T-helper 1 cell treated with Interleukin-12 subunit alpha and Interleukin-12 subunit beta and Interleukin-4 antibody, amounts not matched to agents 30 μg/mL and 1 μg/mL, for 36 hours (primary cell): ENCODE data around the gene APBA2.
"Not testable (repeated sequence)": the region's sequence is repeated elsewhere in the genome, so short reads cannot be mapped to it uniquely, and the experiment has no call there.

Experiments used
- H3K27ac Mint-ChIP-seq: one replicate; pipeline ENCODE4 v1.8.0; 2021; ENCODE audit warnings: mild to moderate bottlenecking, mixed read lengths
- H3K27me3 Mint-ChIP-seq: one replicate; pipeline ENCODE4 v1.8.0; 2021; ENCODE audit warnings: low read depth, mixed read lengths
- H3K36me3 Mint-ChIP-seq: one replicate; pipeline ENCODE4 v1.8.0; 2021; ENCODE audit warnings: low read depth, mixed read lengths
- H3K4me1 Mint-ChIP-seq: one replicate; pipeline ENCODE4 v1.8.0; 2021; ENCODE audit warnings: low read depth, mixed read lengths
- H3K4me3 Mint-ChIP-seq: one replicate; pipeline ENCODE4 v1.8.0; 2021; ENCODE audit warnings: mild to moderate bottlenecking, moderate library complexity, mixed read lengths
- H3K9me3 Mint-ChIP-seq: one replicate; pipeline ENCODE4 v1.8.0; 2021; ENCODE audit warnings: mixed read lengths

Gene APBA2

DNA sequence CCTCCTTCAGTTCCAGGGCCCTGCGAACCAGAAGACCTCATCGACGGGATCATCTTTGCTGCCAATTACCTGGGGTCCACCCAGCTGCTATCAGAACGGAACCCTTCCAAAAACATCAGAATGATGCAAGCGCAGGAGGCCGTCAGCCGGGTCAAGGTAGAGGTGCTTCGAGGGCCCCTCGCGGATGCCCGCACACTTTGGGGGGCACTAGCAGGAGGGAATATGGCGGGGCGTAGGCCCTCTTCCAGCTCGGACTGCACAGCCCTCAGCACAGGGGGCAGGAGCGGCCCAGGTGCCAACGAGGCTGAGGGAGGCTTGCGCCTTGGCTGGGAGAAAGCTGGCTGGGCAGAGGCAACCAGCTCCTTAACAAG is 207.3 kb downstream of the APBA2 start:
- Mint-ChIP-seq H3K36me3 (no peaks in the 10 kb centered on the region), H3K27me3 (no peaks in the 10 kb centered on the region)

DNA sequence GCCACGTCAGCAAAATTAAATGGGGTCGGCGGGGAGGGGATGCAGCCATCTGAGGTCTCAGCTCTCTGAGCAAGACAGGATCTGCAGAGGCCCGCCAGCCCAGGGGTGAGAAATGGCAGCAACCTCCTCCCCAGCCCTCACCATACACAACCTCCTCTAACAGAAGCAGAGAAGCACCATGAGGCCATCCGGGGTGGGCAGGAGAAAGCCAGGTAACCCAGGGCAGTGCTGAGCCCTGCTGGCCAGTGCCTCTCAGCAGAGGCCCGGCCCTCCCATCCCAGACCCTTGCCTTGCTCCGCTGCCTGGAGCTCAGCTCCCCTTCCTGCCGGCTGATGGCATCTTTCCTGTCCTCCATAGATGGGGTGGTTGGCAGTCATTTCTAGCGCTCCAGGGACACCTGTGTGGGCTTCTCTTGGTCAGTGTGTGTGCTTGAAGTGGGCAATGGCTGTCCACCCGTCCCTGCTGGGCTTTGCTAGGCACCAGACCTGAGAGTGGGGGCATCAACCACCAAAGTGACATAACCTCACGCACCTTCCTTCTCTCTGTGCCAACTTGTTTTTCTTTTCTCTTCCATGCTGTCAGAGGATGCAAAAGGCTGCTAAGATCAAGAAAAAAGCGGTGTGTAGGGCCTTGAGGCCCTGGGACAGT is 208.0 kb downstream of the APBA2 start:
- Mint-ChIP-seq H3K27me3 (no peaks in the 10 kb centered on the region), H3K27ac (no peak overlapping the region), H3K4me1 (peaks cover 7% of the 10 kb centered on the region), H3K36me3 (no peaks in the 10 kb centered on the region), H3K9me3 (no peaks in the 10 kb centered on the region), H3K4me3 (no peak overlapping the region)

More for the DNA sequence above, 207.3 kb downstream of the APBA2 start:
- Mint-ChIP-seq H3K9me3 (no peaks in the 10 kb centered on the region), H3K4me3 (no peak overlapping the region), H3K27ac (no peak overlapping the region), H3K4me1 (peaks cover 10% of the 10 kb centered on the region)

GRCh38 chr15:29094711-29095110 is 208.9 kb downstream of the APBA2 start:
- Mint-ChIP-seq H3K36me3 (no peaks in the 10 kb centered on the region), H3K27me3 (no peaks in the 10 kb centered on the region), H3K4me1 (peaks cover 6% of the 10 kb centered on the region), H3K4me3 (no peak overlapping the region), H3K27ac (no peak overlapping the region), H3K9me3 (no peaks in the 10 kb centered on the region)

DNA sequence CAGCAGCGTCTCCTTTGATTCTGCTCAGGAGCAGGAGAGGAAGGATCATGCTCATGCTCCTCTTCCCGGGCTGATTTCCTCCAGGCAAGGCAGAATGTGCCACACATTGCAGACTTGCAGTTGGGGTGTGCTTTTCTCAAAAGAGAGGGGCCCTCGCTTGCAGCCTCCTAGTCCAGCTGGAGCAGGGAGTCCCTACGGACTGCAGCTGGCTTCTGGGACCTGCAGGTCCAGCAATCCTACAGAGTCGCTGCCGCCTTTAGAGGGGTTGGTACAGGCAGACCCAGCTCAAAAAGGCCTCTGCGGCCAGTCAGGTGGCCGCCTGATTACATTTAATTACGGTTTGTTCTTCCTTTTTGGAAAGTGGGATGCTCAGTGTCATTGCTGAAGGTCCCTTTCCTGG is 210.0 kb downstream of the APBA2 start:
- Mint-ChIP-seq H3K36me3 (no peaks in the 10 kb centered on the region), H3K27ac (no peak overlapping the region), H3K4me1 (no peaks in the 10 kb centered on the region), H3K9me3 (no peaks in the 10 kb centered on the region), H3K27me3 (no peaks in the 10 kb centered on the region), H3K4me3 (no peak overlapping the region)

DNA sequence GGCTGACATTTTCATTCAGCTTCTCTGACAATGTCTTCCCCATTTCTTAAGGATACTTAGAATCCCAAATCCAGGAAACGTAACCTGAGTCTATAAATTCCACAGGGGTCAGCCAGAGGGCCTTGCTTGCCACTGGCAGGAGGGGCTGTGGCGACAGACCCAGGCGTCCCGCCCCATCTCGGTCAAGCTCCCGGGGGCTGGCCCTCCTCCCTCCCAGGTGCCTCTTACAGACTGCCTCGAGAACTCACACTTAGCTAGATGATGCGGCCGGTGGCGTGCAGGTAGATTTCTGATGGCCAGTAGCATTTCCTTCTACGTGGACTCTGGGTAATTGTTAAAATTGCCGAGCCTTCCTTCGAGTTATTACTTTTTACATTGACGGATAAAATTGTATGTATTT is 211.4 kb downstream of the APBA2 start:
- Mint-ChIP-seq H3K27me3 (no peaks in the 10 kb centered on the region), H3K4me3 (no peak overlapping the region), H3K27ac (no peak overlapping the region), H3K9me3 (no peaks in the 10 kb centered on the region), H3K4me1 (no peaks in the 10 kb centered on the region), H3K36me3 (no peaks in the 10 kb centered on the region)

GRCh38 chr15:29097971-29098370 is 212.2 kb downstream of the APBA2 start:
- Mint-ChIP-seq H3K4me3 (no peak overlapping the region), H3K4me1 (no peaks in the 10 kb centered on the region), H3K27ac (no peak overlapping the region), H3K36me3 (no peaks in the 10 kb centered on the region), H3K9me3 (no peaks in the 10 kb centered on the region), H3K27me3 (no peaks in the 10 kb centered on the region)

DNA sequence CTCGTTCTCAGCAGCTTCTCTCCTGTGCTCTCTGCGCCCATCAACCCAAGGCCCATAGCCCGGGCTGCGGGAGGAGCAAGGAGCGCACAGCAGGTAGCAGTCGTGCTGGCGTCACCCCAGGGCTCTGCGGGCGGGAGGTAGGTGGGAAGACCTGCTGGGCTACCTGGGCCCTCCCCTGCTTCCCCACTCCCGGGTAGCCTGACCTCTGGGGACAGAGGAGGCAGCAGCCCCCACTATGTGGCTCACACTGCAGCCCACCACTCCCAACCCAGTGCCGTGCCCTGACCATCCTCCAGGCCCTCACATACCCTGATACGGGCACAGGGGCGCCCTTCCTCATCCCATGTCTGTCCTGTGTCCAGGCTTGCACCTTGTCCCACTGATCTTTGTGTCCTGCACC is 212.9 kb downstream of the APBA2 start:
- H3K4me1 Mint-ChIP-seq: no peaks in the 10 kb centered on the region
- no peaks in the 10 kb centered on the region for H3K9me3 Mint-ChIP-seq
- H3K36me3 Mint-ChIP-seq: no peaks in the 10 kb centered on the region
- H3K27me3 Mint-ChIP-seq: no peaks in the 10 kb centered on the region
- no peak overlapping the region for H3K27ac Mint-ChIP-seq
- H3K4me3 Mint-ChIP-seq: no peak overlapping the region

GRCh38 chr15:29099131-29099880 is 213.5 kb downstream of the APBA2 start:
- Mint-ChIP-seq H3K27ac (no peak overlapping the region), H3K36me3 (no peaks in the 10 kb centered on the region), H3K4me1 (no peaks in the 10 kb centered on the region)

DNA sequence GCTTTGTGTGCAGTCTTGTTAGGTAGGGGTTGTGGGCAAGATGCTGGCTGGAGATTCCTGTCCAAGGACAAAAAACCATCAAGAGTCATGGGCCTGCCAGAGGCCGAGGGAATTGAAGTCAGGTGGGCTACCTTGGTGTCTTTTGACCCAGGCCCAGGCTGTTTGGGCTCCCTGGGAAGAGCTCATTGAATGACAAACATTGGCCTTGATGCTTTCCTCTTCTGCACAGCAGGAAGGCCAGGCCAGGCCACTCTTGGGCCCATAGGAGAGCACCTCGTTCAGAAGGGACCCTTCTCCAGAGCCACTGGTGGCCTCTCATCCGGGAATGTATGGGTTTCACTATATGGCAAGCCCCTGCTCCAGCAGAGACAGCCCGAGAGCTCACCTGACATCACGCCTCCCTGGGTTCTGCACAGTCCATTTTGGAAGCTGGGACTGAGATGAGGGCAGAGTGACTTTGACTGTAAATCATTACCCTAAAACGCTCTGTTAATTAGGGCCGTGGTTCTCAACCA is 214.8 kb downstream of the APBA2 start:
- Mint-ChIP-seq H3K4me3 (no peak overlapping the region), H3K27ac (no peak overlapping the region), H3K4me1 (no peaks in the 10 kb centered on the region), H3K36me3 (no peaks in the 10 kb centered on the region), H3K27me3 (no peaks in the 10 kb centered on the region), H3K9me3 (no peaks in the 10 kb centered on the region)

More at GRCh38 chr15:29099131-29099880, 213.5 kb downstream of the APBA2 start:
- H3K4me3 Mint-ChIP-seq: no peak overlapping the region
- H3K27me3 Mint-ChIP-seq: no peaks in the 10 kb centered on the region
- no peaks in the 10 kb centered on the region for H3K9me3 Mint-ChIP-seq

DNA sequence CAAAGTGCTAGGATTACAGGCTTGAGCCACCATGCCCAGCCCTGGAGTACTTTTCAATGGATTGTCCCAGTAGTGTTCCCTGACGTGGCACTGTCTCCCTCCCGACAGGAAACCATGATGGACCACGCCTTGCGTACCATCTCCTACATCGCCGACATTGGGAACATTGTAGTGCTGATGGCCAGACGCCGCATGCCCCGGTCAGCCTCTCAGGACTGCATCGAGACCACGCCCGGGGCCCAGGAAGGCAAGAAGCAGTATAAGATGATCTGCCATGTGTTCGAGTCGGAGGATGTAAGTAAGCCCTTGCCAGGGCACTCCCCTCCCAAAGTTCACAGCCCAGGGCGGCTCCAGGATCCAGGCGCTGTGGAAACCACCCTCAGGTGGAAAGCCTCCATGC is 215.7 kb downstream of the APBA2 start:
- no peak overlapping the region for H3K4me3 Mint-ChIP-seq
- H3K9me3 Mint-ChIP-seq: no peaks in the 10 kb centered on the region
- H3K36me3 Mint-ChIP-seq: no peaks in the 10 kb centered on the region
- no peaks in the 10 kb centered on the region for H3K4me1 Mint-ChIP-seq
- no peak overlapping the region for H3K27ac Mint-ChIP-seq
- H3K27me3 Mint-ChIP-seq: no peaks in the 10 kb centered on the region

DNA sequence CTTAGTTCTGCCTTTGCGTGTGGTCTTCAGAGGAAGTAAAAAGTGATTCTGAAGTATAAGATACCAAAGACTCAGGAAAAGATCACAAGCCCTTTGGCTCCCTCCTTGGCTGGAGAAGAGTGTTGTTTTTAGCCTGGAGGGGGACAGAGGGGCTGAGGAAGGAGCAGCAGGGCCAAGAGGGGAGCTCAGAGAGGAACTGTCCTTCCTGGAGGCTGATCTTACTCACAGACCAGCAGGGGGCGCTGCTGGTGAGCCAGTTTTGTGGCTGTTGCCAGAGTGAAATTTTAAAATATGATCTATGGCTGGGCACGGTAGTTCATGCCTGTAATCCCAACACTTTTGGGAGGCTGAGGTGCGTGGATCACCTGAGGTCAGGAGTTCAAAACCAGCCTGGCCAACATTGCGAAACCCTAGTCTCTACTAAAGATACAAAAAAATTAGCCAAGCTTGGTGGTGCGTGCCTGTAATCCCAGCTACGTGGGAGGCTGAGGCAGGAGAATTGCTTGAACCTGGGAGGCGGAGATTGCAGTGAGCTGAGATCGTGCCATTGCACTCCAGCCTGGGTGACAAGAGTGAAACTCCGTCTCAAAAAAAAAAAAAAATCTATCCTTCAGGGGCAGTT is 216.5 kb downstream of the APBA2 start:
- not testable (repeated sequence) for H3K4me1 Mint-ChIP-seq, H3K9me3 Mint-ChIP-seq, H3K4me3 Mint-ChIP-seq, H3K27me3 Mint-ChIP-seq, H3K27ac Mint-ChIP-seq, H3K36me3 Mint-ChIP-seq

DNA sequence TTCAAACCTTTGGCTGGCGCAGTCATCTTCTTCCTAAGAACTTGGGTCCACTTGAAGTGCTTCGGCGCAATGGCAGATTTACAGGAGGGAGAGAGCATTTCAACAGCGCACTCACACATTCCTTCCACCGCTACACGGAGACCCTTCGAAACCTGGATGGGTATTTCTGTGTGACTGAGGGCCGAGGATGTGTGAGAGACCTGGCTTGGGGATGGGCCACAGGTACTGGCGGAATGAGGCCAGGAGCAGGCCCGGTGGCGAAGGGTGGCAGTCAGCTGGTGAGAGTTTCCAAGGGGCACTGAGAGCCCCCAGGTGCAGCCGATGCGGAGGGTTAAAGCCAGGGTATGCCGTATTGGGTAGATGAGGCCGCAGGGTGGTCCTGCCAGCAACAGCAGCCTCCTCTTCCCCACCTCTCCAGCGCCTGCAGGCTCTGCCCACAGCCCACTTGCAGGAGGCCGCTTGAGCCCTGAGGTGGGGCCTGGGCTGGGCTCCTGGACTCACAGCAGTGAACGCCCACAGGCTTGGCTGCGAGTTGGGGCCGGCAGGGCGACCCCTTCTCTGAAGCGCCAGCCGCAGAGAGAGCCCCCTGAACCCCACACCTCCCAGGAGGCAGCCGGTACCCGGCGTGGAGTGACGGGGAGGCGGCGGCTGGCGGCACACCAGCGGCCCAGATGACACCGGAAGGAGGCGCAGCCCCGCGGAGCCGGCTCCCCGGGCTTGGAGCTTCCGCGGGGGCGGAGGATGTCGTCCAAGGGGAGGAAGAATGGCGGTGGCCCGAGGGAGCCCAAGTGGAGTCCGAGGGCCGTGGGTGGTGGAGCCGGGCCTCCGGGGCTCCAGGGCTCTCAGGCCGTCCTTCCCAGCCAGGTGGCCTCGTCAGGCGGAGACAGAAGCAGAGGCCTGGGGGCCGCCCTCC is 217.4 kb downstream of the APBA2 start:
- Mint-ChIP-seq H3K27ac (no peak overlapping the region), H3K36me3 (no peaks in the 10 kb centered on the region), H3K27me3 (no peaks in the 10 kb centered on the region), H3K9me3 (no peaks in the 10 kb centered on the region), H3K4me1 (no peaks in the 10 kb centered on the region), H3K4me3 (no peak overlapping the region)

- Mint-ChIP-seq H3K9me3 (no peaks in the 10 kb centered on the region), H3K4me1 (no peaks in the 10 kb centered on the region), H3K4me3 (no peak overlapping the region), H3K36me3 (no peaks in the 10 kb centered on the region), H3K27me3 (no peaks in the 10 kb centered on the region), H3K27ac (no peak overlapping the region)
These were observed 218.2 kb downstream of the APBA2 start for GRCh38 chr15:29103824-29104565.

DNA sequence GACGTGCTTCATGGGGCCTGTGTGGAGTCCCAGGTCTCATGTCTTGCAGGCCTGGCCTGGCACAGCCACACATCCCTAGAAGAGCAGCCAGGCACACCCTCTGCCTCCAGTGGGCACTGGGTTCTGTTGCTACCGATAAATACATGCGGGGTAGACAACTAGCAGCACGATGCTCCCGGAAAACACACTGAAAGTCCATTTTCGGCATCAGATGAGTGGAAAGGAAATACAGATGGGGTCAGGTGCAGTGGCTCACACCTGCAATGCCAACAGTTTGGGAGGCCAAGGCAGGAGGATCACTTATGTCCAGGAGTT is 218.7 kb downstream of the APBA2 start:
- Mint-ChIP-seq H3K4me3 (no peak overlapping the region), H3K36me3 (no peaks in the 10 kb centered on the region), H3K27ac (no peak overlapping the region), H3K9me3 (no peaks in the 10 kb centered on the region), H3K27me3 (no peaks in the 10 kb centered on the region), H3K4me1 (no peaks in the 10 kb centered on the region)
